IPS-15b (cell line): ENCODE data around the gene PIGU.

ENCODE experiments used
- H3K27me3 ChIP-seq: one replicate; pipeline ENCODE4 v1.6.1; 2013; ENCODE audit warnings: low read length; ENCODE audit not compliant: control insufficient read depth, insufficient read depth
- H3K36me3 ChIP-seq: one replicate; pipeline ENCODE4 v1.6.1; 2013; ENCODE audit warnings: low read length; ENCODE audit not compliant: control insufficient read depth, insufficient read depth
- H3K4me1 ChIP-seq: one replicate; pipeline ENCODE4 v1.6.1; 2013; ENCODE audit warnings: mild to moderate bottlenecking, low read length; ENCODE audit not compliant: control insufficient read depth, insufficient read depth
- H3K4me3 ChIP-seq: one replicate; pipeline ENCODE4 v1.5.1; 2013; ENCODE audit warnings: low read depth, low read length
- H3K9ac ChIP-seq: one replicate; pipeline ENCODE4 v1.6.1; 2013; ENCODE audit warnings: low read depth, mild to moderate bottlenecking, low read length
- H3K9me3 ChIP-seq: one replicate; pipeline ENCODE4 v1.6.1; 2013; ENCODE audit warnings: mild to moderate bottlenecking, low read length; ENCODE audit not compliant: control insufficient read depth, insufficient read depth

Gene PIGU

GRCh38 chr20:34540596-34541263 lies 136.2 kb downstream of the PIGU start:
- no peaks in the 10 kb centered on the region for H3K27me3 ChIP-seq
- H3K4me3 ChIP-seq, result no peak overlapping the region
- peaks cover 2% of the 10 kb centered on the region for H3K4me1 ChIP-seq
- H3K9me3 ChIP-seq, result no peaks in the 10 kb centered on the region
- peaks cover 20% of the 10 kb centered on the region for H3K36me3 ChIP-seq
- H3K9ac ChIP-seq, result no peak overlapping the region

- H3K36me3 ChIP-seq, result peaks cover 26% of the 10 kb centered on the region
- H3K9ac ChIP-seq, result no peak overlapping the region
- H3K27me3 ChIP-seq, result no peaks in the 10 kb centered on the region
- H3K4me3 ChIP-seq, result no peak overlapping the region
- H3K4me1 ChIP-seq, result peaks cover 2% of the 10 kb centered on the region
- no peaks in the 10 kb centered on the region for H3K9me3 ChIP-seq
Observed at GRCh38 chr20:34539756-34540155, 137.1 kb downstream of the PIGU start.

DNA sequence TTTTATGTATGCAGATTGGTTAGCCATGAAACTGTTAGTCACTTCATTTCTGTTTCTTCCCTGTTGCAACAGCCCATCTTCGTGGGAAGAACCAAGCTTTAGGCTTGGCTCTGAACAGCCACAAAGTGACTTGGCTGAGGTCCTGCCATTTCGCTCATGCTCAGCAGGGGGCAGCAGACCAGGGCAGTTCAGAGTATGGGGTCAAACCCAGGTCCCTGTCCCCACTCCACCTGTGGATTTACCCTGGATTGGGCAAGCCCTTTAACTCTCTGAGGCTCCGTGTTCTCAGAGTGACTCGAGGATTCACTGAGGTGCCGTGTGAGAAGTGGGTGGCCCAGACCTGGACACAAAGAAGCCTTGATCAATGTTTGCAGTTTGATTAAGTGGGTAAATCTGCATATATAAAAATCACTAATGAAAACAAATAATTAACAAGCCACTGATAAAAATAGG lies 138.2 kb downstream of the PIGU start:
- no peak overlapping the region for H3K4me3 ChIP-seq
- no peak overlapping the region for H3K9ac ChIP-seq
- no peaks in the 10 kb centered on the region for H3K4me1 ChIP-seq
- no peaks in the 10 kb centered on the region for H3K9me3 ChIP-seq
- no peaks in the 10 kb centered on the region for H3K27me3 ChIP-seq
- H3K36me3 ChIP-seq, result peaks cover 26% of the 10 kb centered on the region

DNA sequence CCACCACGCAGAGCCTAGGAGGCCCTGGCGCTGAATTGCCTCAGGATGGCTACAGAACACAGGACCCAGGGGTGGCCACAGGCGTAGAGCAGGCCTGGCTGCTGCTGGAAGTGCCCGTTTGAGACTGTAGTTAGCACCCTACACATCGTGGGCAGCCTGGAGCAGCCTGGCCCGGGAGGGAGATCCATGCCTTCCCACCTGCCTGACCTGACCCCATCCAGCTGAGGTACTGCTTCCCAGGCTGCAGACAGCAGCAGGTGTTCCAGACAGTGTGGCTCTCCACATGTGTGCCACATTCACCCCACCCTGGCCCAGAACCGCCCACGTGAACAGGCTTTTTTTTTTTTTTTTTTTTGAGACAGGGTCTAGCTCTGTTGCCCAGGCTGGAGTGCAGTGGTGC lies 139.2 kb downstream of the PIGU start:
- no peak overlapping the region for H3K4me3 ChIP-seq
- no peaks in the 10 kb centered on the region for H3K9me3 ChIP-seq
- no peaks in the 10 kb centered on the region for H3K4me1 ChIP-seq
- no peaks in the 10 kb centered on the region for H3K27me3 ChIP-seq
- peaks cover 33% of the 10 kb centered on the region for H3K36me3 ChIP-seq
- H3K9ac ChIP-seq, result no peak overlapping the region

DNA sequence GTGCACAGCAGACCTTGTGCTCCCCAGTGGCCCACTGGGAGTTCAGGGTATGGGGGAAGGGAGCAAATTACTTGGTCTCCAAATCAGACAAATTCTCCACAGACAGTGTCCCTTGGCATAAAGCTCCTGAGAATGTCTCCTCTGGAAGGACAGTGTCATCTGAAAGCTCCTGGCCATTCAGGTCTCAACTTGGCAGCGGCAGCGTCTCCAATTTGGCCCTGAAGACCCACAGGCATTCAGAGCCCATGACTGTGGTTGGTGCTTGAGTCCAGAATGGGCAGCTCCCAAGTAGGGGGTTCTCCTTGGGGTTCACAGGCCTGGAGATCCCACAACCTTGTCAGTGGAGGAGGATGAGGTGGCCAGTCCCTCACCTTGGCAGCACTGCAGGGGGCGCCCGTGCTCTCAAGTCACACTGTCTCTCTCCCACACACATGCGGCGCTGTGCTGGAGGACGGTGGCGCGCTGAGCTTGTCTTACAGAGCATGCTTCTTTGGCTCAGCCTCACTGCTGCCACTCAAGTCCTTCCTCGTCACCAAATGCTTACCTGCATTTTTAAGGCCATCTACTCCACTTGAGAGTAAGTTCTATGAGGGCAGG lies 140.0 kb downstream of the PIGU start:
- Histone ChIP-seq H3K4me3 (no peak overlapping the region), H3K27me3 (no peaks in the 10 kb centered on the region), H3K4me1 (no peaks in the 10 kb centered on the region), H3K36me3 (peaks cover 36% of the 10 kb centered on the region), H3K9ac (no peak overlapping the region), H3K9me3 (no peaks in the 10 kb centered on the region)

- no peaks in the 10 kb centered on the region for H3K4me1 ChIP-seq
- H3K9ac ChIP-seq, result no peak overlapping the region
- no peaks in the 10 kb centered on the region for H3K27me3 ChIP-seq
- H3K9me3 ChIP-seq, result no peaks in the 10 kb centered on the region
- no peak overlapping the region for H3K4me3 ChIP-seq
- peaks cover 29% of the 10 kb centered on the region for H3K36me3 ChIP-seq
Observed at GRCh38 chr20:34535857-34536256, 141.0 kb downstream of the PIGU start.

- Histone ChIP-seq H3K4me1 (no peaks in the 10 kb centered on the region), H3K9me3 (no peaks in the 10 kb centered on the region), H3K36me3 (peaks cover 30% of the 10 kb centered on the region), H3K27me3 (no peaks in the 10 kb centered on the region), H3K9ac (no peak overlapping the region), H3K4me3 (no peak overlapping the region)
Observed at GRCh38 chr20:34535301-34535840, 141.5 kb downstream of the PIGU start.

GRCh38 chr20:34534391-34535165 lies 142.3 kb downstream of the PIGU start:
- Histone ChIP-seq H3K4me1 (no peaks in the 10 kb centered on the region), H3K36me3 (peaks cover 37% of the 10 kb centered on the region), H3K27me3 (no peaks in the 10 kb centered on the region), H3K9me3 (no peaks in the 10 kb centered on the region), H3K9ac (no peak overlapping the region), H3K4me3 (no peak overlapping the region)

- H3K36me3 ChIP-seq, result peaks cover 44% of the 10 kb centered on the region
- H3K4me1 ChIP-seq, result no peaks in the 10 kb centered on the region
- no peaks in the 10 kb centered on the region for H3K9me3 ChIP-seq
- no peaks in the 10 kb centered on the region for H3K27me3 ChIP-seq
- no peak overlapping the region for H3K9ac ChIP-seq
- H3K4me3 ChIP-seq, result no peak overlapping the region
Observed at GRCh38 chr20:34532756-34533155, 144.1 kb downstream of the PIGU start.

DNA sequence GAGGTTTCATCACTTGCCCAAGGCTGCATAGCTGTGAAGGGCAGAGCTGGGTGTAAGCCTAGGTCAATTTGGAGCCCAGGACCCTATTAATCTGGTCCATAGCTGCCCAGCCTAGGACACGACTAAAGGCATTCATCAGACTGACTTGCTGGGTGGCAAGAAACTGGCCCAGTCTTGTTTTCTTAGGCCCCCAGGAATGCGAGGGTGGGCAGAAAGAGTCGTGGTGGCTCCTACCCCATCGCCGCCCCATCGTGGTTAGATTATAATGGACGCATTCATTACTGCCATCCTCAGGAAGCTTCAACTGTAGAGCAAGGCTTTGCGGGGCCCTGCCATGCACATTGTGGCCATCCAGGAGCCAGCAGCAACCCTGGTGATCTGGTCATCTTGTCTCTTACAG lies 144.6 kb downstream of the PIGU start:
- no peaks in the 10 kb centered on the region for H3K9me3 ChIP-seq
- H3K36me3 ChIP-seq, result peaks cover 43% of the 10 kb centered on the region

DNA sequence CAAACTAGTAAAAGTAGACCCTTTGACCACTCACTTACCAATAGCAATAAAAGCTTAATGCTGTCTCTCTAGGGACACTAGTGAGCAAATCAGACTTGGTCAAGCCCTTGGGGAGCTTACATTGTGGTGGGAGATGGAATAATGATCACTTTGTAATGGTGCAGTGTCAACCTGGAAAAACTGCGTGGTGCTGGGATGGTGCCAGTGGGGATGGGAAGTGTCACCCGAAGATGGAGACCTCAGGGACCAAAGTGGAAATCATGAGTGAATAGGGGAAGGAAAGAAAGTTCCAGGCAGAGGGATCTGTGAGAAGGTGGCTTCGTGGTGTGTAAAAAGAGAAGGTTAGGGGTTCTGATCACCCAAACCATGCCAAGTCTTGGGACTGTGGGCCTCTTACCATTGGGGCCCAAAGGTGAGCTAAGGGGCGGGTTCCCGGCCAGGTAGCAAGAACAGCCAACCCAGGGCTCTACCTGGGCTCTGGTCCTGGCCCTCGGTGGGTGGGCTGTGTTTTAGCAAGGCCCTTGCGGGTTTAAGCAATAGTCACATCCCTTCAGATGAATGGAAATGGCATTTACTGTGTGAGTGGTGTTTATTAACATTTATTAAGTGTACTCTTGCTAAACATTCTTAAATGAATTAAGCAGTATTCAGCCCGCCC lies 145.2 kb downstream of the PIGU start:
- no peaks in the 10 kb centered on the region for H3K4me1 ChIP-seq
- no peaks in the 10 kb centered on the region for H3K27me3 ChIP-seq
- H3K36me3 ChIP-seq, result peaks cover 42% of the 10 kb centered on the region
- H3K9me3 ChIP-seq, result no peaks in the 10 kb centered on the region
- H3K4me3 ChIP-seq, result no peak overlapping the region
- no peak overlapping the region for H3K9ac ChIP-seq

More for the DNA sequence above, 144.6 kb downstream of the PIGU start:
- H3K9ac ChIP-seq, result no peak overlapping the region
- no peaks in the 10 kb centered on the region for H3K4me1 ChIP-seq
- no peaks in the 10 kb centered on the region for H3K27me3 ChIP-seq
- no peak overlapping the region for H3K4me3 ChIP-seq
